Measurements from ENCODE around the gene SUGP2. TPM values are rescaled to one million over a fixed set of nuclear protein-coding genes. Genes with fewer than 3 reads are reported as not detected.

The SUGP2 gene
- total RNA-seq, 1 experiment from 2014 or later = 112 TPM

- peaks cover 6% of the 10 kb centered on the region; the same call in 1 of the 2 replicates for H3K4me1 ChIP-seq (ENCODE audit: control insufficient read depth, insufficient read depth, low read length)
- POLR2A ChIA-PET = no interaction called here
- TF ChIP-seq SIN3A (IDR thresholded peaks at IDR 0.05; ENCODE audit: borderline replicate concordance, insufficient read depth, low read depth, low read length) (no peak), REST (IDR thresholded peaks at IDR 0.05; ENCODE audit: insufficient read depth in 1 of 2, low read depth in 2 of 2, low read length in 1 of 2) (no peak), CTCF (IDR thresholded peaks at IDR 0.05) (no peak), POLR2AphosphoS5 (IDR thresholded peaks at IDR 0.05; ENCODE audit: low read depth, low read length) (no peak), TCF7L2 (IDR thresholded peaks at IDR 0.05; ENCODE audit: low read depth, low read length) (no peak)
- no peak overlapping the region for H3K4me3 ChIP-seq (ENCODE audit: low read depth in 2 of 2, low read length in 2 of 2)
- peaks cover 26% of the 10 kb centered on the region for H3K36me3 ChIP-seq (ENCODE audit: control insufficient read depth, insufficient read depth, low read length)
- intact Hi-C loops (cut with micrococcal nuclease; ENCODE audit: unreplicated experiment) (no loop called here), in situ Hi-C loops (cut with HindIII; ENCODE audit: low pct_unique_long_range_greater_than_20kb, low sequenced_read_pairs) (no loop called here)
- H3K27ac ChIP-seq (ENCODE audit: low read length) = no peak overlapping the region
- no TSS peak for BruUV-seq (replicated peaks)
- H3K9me3 ChIP-seq (ENCODE audit: control insufficient read depth, insufficient read depth, low read depth, low read length) = no peaks in the 10 kb centered on the region
- no peaks in the 10 kb centered on the region for H3K27me3 ChIP-seq (ENCODE audit: control insufficient read depth, insufficient read depth, low read length)
- CTCF ChIA-PET = no interaction called here
- DNase-seq (ENCODE audit: low read depth, low spot score) (no peak), ATAC-seq (no peak)
Measured at GRCh38 chr19:19027228-19027627, 6.1 kb downstream of the SUGP2 start.

- Histone ChIP-seq H3K27ac (ENCODE audit: low read length) (no peak overlapping the region), H3K9me3 (ENCODE audit: control insufficient read depth, insufficient read depth, low read depth, low read length) (no peaks in the 10 kb centered on the region), H3K27me3 (ENCODE audit: control insufficient read depth, insufficient read depth, low read length) (no peaks in the 10 kb centered on the region), H3K4me3 (ENCODE audit: low read depth in 2 of 2, low read length in 2 of 2) (no peak overlapping the region), H3K4me1 (ENCODE audit: control insufficient read depth, insufficient read depth, low read length) (no peaks in the 10 kb centered on the region), H3K36me3 (ENCODE audit: control insufficient read depth, insufficient read depth, low read length) (peaks cover 26% of the 10 kb centered on the region)
- in situ Hi-C loops (cut with HindIII; ENCODE audit: low pct_unique_long_range_greater_than_20kb, low sequenced_read_pairs) = no loop called here
- TF ChIP-seq REST (IDR thresholded peaks at IDR 0.05; ENCODE audit: insufficient read depth in 1 of 2, low read depth in 2 of 2, low read length in 1 of 2) (no peak), CTCF (IDR thresholded peaks at IDR 0.05) (no peak)
- POLR2A ChIA-PET = no interaction called here
- ATAC-seq (peak; percentile 62; the same call in 1 of the 2 replicates), DNase-seq (ENCODE audit: low read depth, low spot score) (no peak)
- intact Hi-C loops (cut with micrococcal nuclease; ENCODE audit: unreplicated experiment) = no loop called here
- BruUV-seq (replicated peaks) = no TSS peak
- CTCF ChIA-PET = interaction anchor here (0.5 kb wide), 1 partner anchor 28 kb away, joined by 3 read pairs; no protein-coding TSS in a partner anchor
Measured at GRCh38 chr19:19026299-19026971, 6.9 kb downstream of the SUGP2 start.
